ENCODE data around the gene AP1S1.
A peak's percentile ranks its signal among the peaks of the same experiment; 100 is the strongest.

The AP1S1 gene

GRCh38 chr7:101124376-101125056 is 29.8 kb upstream of the AP1S1 start:
- no peak for TF ChIP-seq CTCF (IDR thresholded peaks at IDR 0.05; ENCODE audit: low read depth, low read length, missing control alignments)
- peak; percentile 81 for DNase-seq (ENCODE audit: extremely low read depth, low read depth)
- H3K4me3 ChIP-seq (replicated peaks; ENCODE audit: low read depth, low read length): no peak overlapping the region

DNA sequence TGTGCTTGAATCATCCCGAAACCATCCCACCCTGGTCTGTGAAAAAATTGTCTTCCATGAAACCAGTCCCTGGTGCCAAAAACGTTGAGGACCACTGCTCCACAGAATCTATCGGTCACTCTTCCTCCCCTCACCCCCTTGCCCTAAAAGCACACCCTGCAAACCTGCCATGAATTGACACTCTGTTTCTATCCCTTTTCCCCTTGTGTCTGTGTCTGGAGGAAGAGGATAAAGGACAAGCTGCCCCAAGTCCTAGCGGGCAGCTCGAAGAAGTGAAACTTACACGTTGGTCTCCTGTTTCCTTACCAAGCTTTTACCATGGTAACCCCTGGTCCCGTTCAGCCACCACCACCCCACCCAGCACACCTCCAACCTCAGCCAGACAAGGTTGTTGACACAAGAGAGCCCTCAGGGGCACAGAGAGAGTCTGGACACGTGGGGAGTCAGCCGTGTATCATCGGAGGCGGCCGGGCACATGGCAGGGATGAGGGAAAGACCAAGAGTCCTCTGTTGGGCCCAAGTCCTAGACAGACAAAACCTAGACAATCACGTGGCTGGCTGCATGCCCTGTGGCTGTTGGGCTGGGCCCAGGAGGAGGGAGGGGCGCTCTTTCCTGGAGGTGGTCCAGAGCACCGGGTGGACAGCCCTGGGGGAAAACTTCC is 28.2 kb upstream of the AP1S1 start:
- peak; percentile 55 for DNase-seq (ENCODE audit: extremely low read depth, low read depth)

GRCh38 chr7:101126651-101127459 is 27.4 kb upstream of the AP1S1 start, which contains the start of gene SERPINE1:
Gene SERPINE1 (plus strand): TSS chr7:101127104. CDS start chr7:101128394, 1,290 bp downstream.
- peak; percentile 98 for DNase-seq (ENCODE audit: extremely low read depth, low read depth)
- peak within 1 kb of the TSS; percentile 52 for H3K4me3 ChIP-seq (replicated peaks; ENCODE audit: low read depth, low read length)
- TF ChIP-seq CTCF (IDR thresholded peaks at IDR 0.05; ENCODE audit: low read depth, low read length, missing control alignments): no peak

More for the DNA sequence above, 28.2 kb upstream of the AP1S1 start:
- H3K4me3 ChIP-seq (replicated peaks; ENCODE audit: low read depth, low read length): peak overlapping the region; percentile 52
- no peak for TF ChIP-seq CTCF (IDR thresholded peaks at IDR 0.05; ENCODE audit: low read depth, low read length, missing control alignments)

GRCh38 chr7:101127460-101128039 is 26.7 kb upstream of the AP1S1 start:
- no peak for TF ChIP-seq CTCF (IDR thresholded peaks at IDR 0.05; ENCODE audit: low read depth, low read length, missing control alignments)
- peak overlapping the region; percentile 52 for H3K4me3 ChIP-seq (replicated peaks; ENCODE audit: low read depth, low read length)
- no peak for DNase-seq (ENCODE audit: extremely low read depth, low read depth)

- no peak for DNase-seq (ENCODE audit: extremely low read depth, low read depth)
- no peak for TF ChIP-seq CTCF (IDR thresholded peaks at IDR 0.05; ENCODE audit: low read depth, low read length, missing control alignments)
- H3K4me3 ChIP-seq (replicated peaks; ENCODE audit: low read depth, low read length): peak overlapping the region; percentile 52
These were observed 26.0 kb upstream of the AP1S1 start for GRCh38 chr7:101128040-101128834.
